GDM1 (cell line): Measurements from ENCODE around the gene SLC35E4.
"Not testable (repeated sequence)": the region's sequence is repeated elsewhere in the genome, so short reads cannot be mapped to it uniquely, and the experiment has no call there.

Experiments
- DNase-seq: peaks from one replicate; lab custom pipeline; 2025; lab: John Stamatoyannopoulos, UW

Gene SLC35E4

GRCh38 chr22:30650508-30651116 lies 15.0 kb downstream of the SLC35E4 start:
- no peak for DNase-seq

GRCh38 chr22:30652852-30653251 lies 17.3 kb downstream of the SLC35E4 start:
- no peak for DNase-seq

GRCh38 chr22:30654361-30654760 lies 18.8 kb downstream of the SLC35E4 start:
- no peak for DNase-seq

DNA sequence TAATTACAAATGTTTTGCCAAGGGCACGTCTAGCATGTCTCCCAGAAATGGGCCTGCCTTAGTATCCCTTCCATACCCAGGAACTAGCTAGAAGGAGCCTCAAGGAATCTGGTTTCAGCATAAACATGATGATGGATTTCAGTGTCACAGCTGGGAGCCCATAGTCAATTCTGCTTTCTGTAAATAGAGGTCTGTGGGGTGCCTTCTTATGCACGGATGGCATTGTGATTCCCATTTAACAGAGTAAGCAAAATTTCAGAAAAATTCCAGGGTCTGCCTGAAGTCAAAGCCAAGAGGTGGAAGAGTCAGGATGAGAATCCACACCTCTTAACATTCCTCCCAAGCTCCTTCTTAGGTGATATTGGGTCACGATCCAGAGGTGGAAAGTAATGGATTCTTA lies 20.0 kb downstream of the SLC35E4 start:
- DNase-seq, result no peak

GRCh38 chr22:30662040-30662439 lies 26.5 kb downstream of the SLC35E4 start:
- no peak for DNase-seq

DNA sequence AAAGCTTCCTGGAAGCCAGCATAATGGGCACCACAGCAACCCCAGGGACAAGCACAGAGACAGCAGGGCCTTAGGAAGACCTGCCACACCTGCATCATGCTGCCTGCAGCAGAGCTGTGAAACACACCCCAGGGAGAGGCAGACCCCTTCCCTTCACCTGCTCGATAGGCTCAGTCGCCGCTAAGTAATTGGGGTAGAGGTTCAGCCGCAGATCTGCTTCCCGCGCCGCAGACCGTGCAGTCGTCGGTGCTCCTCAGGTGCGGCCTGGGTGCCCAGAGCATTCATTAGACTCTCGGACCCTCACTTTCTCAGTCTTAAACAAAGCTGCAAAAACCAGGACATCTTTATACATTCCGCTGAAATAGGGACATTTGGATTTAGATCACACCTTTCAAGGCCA lies 29.2 kb downstream of the SLC35E4 start:
- DNase-seq, result no peak

DNA sequence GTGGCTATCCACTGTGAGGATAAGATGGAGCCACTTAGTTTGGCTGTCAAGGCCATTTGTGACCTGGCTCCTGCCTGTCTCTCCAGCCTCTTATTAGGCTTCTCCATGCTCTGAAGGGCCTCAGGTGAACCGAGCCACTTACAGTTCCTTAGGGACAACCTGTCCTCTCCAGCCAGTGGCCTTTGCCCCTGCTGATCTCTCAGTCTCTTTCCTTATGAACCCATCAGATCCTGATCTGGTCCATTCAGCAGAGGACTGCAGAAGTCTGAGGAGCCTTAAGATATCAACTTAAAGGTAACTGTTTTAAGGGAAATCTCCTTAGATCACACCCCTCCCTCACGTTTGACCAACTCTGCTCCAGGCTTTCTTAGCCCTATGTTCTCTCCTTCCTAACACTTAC lies 29.7 kb downstream of the SLC35E4 start:
- DNase-seq, result no peak

GRCh38 chr22:30665786-30666185 lies 30.2 kb downstream of the SLC35E4 start:
- no peak for DNase-seq

- DNase-seq, result no peak
Observed at GRCh38 chr22:30667107-30667493, 31.5 kb downstream of the SLC35E4 start.

- peak; percentile 69 for DNase-seq
Observed at GRCh38 chr22:30667494-30668385, 32.2 kb downstream of the SLC35E4 start, which contains the start of gene DUSP18. TSS of gene DUSP18 (minus strand) at chr22:30667875. CDS start at chr22:30664003, 3,872 bp downstream.

DNA sequence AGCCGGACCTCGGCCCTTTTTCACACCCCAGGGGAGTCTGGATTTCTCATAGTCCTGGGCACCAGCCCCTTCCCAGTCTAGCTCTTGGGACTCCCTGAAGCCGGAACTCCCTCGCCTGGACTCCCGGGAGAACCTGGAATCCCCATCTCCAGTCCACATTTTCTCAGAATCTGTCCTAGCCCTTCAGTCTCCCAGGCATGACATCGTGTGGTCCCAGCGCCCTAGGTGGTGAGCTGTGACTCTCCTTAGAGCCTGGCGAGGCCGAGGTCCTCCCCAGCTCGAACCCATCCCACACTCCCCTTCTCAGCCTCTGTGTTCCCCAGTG lies 32.8 kb downstream of the SLC35E4 start:
- DNase-seq, result no peak

GRCh38 chr22:30671071-30671470 lies 35.5 kb downstream of the SLC35E4 start:
- no peak for DNase-seq

DNA sequence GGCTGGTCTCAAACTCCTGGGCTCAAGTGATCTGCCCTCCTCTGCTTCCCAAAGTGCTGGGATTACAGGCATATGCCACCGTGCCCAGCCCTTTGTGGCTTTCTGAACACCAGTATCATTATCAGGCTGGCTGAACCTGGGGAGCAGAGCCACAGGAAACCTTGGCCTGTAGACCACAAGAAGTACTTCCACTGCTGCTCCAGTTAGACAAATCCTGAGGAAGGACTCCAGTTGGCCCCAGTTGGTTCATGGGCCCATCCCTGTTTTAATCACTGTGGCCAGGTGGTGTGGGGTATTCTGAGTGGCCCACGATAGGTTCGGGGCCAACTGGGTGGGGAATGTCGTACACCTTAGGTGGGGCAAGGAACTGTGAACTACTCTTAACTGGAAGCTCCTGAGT lies 37.6 kb downstream of the SLC35E4 start:
- no peak for DNase-seq

DNA sequence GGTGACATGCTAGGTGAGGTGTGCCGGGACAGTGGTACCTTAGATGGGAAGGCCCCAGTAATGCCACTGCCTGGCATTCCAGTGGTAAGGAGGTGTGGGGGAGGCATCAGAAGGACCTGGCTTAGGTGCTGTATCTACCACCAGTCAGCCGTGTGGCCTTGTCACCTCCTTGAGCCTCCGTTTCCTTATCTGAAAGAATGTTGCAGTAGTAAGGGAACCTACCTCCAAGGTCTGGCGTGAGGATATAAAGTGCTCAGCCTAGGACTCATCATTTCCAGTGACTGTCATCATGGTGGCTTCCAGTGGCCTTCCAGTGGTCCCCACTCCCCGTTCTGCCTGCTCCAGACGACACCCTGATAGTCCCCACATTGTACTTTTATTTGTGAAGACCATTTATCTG lies 38.9 kb downstream of the SLC35E4 start:
- no peak for DNase-seq

DNA sequence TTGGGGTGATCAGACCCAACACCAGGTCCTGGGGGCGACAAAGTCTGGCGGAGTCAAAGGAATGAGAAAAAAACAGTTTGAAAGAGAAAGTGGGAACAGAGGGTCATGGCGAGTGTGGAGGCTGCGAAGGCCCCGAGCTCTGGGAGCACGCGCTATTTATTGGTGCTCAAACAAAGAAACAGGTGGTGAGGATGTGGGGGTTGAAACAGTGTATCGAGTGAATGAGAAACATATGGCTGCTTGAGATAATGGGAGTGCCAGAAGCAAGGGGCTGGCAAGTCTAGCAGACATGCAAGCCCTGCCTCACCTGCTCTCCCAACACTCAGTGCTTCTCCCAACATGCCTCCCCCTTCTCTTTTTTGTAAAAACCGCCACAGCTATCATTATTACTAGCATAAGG lies 39.9 kb downstream of the SLC35E4 start:
- no peak for DNase-seq

DNA sequence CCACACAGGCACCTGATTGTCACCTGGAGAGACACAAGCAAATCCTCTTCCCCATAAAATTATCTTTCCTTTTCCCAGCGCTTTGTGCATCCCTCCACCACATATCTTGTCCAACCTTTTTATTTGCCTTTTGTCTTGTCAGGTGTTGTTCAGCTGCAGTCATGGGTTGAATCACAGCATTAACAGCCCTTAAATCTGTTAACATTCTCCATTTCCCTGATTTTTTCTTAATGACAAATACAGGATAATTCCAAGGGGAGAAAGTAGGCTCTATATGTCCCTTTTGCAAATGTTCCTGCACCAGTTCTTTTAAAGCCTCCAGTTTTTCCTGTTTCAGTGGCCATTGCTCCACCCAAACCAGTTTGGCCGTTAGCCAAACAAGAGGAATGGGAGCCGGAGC lies 41.0 kb downstream of the SLC35E4 start:
- DNase-seq, result not testable (repeated sequence)

DNA sequence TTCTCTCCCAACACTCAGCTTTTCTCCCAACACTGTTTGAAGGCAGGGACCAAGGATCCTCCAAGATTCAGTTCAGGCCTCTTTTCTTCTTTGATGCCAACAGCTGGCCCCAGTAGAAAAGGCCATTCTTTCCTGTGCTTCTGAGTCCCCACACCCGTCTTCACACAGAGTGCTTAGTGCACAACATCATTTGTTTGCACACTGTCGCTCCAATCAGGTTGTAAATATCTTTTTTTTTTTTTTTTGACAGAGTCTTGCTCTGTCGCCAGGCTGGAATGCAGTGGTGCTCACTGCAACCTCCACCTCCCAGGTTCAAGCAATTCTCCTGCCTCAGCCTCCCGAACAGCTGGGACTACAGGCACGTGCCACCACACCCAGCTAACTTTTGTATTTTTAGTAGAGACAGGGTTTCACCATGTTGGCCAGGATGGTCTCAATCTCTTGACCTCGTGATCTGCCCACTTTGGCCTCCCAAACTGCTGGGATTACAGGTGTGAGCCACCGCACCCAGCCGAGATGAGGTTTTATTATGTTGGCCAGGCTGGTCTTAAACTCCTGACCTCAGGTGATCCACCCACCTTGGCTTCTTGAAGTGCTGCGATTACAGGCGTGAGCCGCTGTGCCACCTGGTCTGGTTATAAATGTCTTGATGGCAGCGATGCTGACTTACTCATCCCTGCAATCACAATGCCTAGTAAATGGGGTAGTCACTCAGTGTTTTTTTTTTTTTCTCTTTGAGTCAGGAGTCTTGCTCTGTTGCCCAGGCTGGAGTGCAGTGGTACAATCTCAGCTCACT lies 44.5 kb downstream of the SLC35E4 start:
- not testable (repeated sequence) for DNase-seq

GRCh38 chr22:30680991-30681770 lies 45.6 kb downstream of the SLC35E4 start:
- no peak for DNase-seq

DNA sequence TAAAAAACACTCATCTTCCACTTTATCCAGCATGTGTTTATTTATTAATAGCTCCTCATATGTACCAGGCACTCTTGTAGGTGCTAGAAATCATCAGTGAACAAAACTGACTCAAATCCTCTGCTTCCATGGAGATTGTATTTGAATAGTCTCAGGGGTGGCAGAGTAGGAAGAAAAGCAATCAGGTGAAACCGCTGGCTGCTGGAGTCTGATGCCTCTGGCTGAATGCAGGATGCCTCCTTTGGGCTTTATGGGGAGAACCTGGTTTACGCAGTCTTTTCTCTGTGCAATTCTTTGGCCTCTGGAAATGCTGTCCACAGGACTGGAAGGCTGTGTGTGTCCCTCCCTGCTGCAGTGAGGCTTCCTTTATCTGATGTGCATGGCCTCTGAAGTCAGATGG lies 46.2 kb downstream of the SLC35E4 start:
- no peak for DNase-seq

GRCh38 chr22:30685178-30685577 lies 49.6 kb downstream of the SLC35E4 start:
- DNase-seq, result no peak

GRCh38 chr22:30687358-30687757 lies 51.8 kb downstream of the SLC35E4 start:
- DNase-seq, result no peak

GRCh38 chr22:30689622-30690021 lies 54.0 kb downstream of the SLC35E4 start:
- no peak for DNase-seq
